ENCODE results near the gene HS3ST3B1. TPM values are rescaled to one million over a fixed set of nuclear protein-coding genes. Genes with fewer than 3 reads are reported as not detected.
A peak's percentile ranks its signal among the peaks of the same experiment; 100 is the strongest.

Gene HS3ST3B1
- total RNA-seq, 1 donor, result 9.1 TPM

DNA sequence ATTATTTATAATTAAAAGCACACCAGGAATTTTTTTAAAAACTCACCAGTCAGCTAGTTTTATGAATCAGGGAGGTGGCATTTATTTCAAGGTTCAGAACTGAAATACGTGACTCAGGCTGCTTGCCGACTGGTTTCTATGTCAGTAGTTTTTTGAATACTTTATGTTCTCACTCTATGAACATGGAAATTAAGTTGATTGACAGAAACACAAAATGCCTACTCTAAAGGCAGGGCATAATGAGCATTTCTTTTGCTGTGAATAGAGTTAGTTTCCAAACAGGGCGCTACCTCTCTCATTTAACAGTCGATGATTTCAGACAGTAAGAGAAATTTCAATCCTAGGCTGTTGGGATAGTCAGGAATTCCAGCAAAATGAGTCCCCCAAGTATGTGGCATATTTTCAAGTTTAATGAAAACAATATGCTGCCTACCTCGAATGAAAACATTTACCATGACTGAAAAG is 6.7 kb downstream of the HS3ST3B1 start:
- peak; percentile 87 for DNase-seq (ENCODE audit: low read depth)

DNA sequence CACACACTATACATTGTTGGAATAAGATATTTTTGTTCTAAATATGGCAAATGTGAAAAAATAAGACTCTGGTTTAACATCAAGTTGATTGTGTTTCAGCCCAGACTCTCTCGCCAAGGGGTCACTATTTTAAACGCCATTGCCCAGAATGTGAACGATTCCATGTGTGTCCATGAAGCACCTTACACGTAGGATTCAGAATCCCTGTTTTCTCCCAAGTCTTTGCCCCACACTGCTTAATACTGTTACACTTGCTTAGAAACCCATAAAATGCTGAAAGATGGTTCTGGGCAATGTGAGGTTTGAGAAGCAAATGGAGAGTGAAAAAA is 7.7 kb downstream of the HS3ST3B1 start:
- DNase-seq (ENCODE audit: low read depth), result no peak
- peak overlapping the region; percentile 67 for H3K4me3 ChIP-seq (ENCODE audit: low read depth, low read length)
- TF ChIP-seq, protein P1, sequence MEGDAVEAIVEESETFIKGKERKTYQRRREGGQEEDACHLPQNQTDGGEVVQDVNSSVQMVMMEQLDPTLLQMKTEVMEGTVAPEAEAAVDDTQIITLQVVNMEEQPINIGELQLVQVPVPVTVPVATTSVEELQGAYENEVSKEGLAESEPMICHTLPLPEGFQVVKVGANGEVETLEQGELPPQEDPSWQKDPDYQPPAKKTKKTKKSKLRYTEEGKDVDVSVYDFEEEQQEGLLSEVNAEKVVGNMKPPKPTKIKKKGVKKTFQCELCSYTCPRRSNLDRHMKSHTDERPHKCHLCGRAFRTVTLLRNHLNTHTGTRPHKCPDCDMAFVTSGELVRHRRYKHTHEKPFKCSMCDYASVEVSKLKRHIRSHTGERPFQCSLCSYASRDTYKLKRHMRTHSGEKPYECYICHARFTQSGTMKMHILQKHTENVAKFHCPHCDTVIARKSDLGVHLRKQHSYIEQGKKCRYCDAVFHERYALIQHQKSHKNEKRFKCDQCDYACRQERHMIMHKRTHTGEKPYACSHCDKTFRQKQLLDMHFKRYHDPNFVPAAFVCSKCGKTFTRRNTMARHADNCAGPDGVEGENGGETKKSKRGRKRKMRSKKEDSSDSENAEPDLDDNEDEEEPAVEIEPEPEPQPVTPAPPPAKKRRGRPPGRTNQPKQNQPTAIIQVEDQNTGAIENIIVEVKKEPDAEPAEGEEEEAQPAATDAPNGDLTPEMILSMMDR (IDR thresholded peaks at IDR 0.05; ENCODE audit: insufficient read depth, low read length), result no peak

More for the DNA sequence above, 6.7 kb downstream of the HS3ST3B1 start:
- TF ChIP-seq, protein P1 (IDR thresholded peaks at IDR 0.05; ENCODE audit: insufficient read depth, low read length), result no peak
- H3K4me3 ChIP-seq (ENCODE audit: low read depth, low read length), result peak overlapping the region; percentile 55

- H3K4me3 ChIP-seq (ENCODE audit: low read depth, low read length), result peak overlapping the region; percentile 67
- peak; percentile 91 for DNase-seq (ENCODE audit: low read depth)
- TF ChIP-seq, protein P1 (IDR thresholded peaks at IDR 0.05; ENCODE audit: insufficient read depth, low read length), result no peak
Measured at GRCh38 chr17:14308965-14309879, 8.3 kb downstream of the HS3ST3B1 start.

GRCh38 chr17:14310101-14310500 is 9.2 kb downstream of the HS3ST3B1 start:
- TF ChIP-seq, protein P1 (IDR thresholded peaks at IDR 0.05; ENCODE audit: insufficient read depth, low read length), result no peak
- peak overlapping the region; percentile 67 for H3K4me3 ChIP-seq (ENCODE audit: low read depth, low read length)
- no peak for DNase-seq (ENCODE audit: low read depth)

- DNase-seq (ENCODE audit: low read depth), result no peak
Measured at GRCh38 chr17:14310605-14311004, 9.7 kb downstream of the HS3ST3B1 start.

DNA sequence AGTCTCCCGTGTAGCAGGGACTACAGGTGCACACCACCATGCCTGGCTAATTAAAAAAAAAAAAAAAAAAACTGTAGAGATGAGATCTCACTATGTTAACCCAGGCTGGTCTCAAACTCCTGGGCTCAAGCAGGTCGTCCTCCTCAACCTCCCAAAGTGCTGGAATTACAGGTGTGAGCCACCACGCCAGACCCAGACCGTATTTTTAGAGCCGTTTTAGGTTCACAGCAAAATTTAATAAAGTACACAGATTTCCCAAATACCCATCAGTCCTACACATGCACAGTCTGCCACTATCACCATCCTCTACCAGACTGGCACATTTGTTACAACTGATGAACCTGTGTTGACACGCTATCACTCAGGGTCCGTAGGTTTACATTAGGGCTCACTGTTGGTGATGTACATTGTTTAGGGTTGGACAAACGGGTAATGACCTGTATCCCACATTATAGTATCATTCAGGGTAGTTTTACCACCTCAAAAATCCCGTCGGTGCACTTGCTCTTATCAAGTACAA is 10.4 kb downstream of the HS3ST3B1 start:
- TF ChIP-seq, protein P1 (IDR thresholded peaks at IDR 0.05; ENCODE audit: insufficient read depth, low read length), result no peak
- no peak overlapping the region for H3K4me3 ChIP-seq (ENCODE audit: low read depth, low read length)
- no peak for DNase-seq (ENCODE audit: low read depth)

More at GRCh38 chr17:14310605-14311004, 9.7 kb downstream of the HS3ST3B1 start:
- H3K4me3 ChIP-seq (ENCODE audit: low read depth, low read length), result no peak overlapping the region
- TF ChIP-seq, protein P1 (IDR thresholded peaks at IDR 0.05; ENCODE audit: insufficient read depth, low read length), result no peak
